BE2C (cell line): Measurements from ENCODE around the gene HSF2.
"Not testable (repeated sequence)": the region's sequence is repeated elsewhere in the genome, so short reads cannot be mapped to it uniquely, and the experiment has no call there.

Experiments
- DNase-seq: peaks from one replicate; pipeline ENCODE4 v3.0.0-alpha.2; 2020
- H3K27me3 ChIP-seq: fragments of 250-450 bp; sonication (Bioruptor Pico); 2 replicates; pipeline ENCODE4 v1.5.1; 2020; ENCODE audit warnings: mild to moderate bottlenecking
- H3K36me3 ChIP-seq: fragments of 250-450 bp; sonication (Bioruptor Pico); 2 replicates; pipeline ENCODE4 v1.5.1; 2020; ENCODE audit warnings: mild to moderate bottlenecking
- H3K4me1 ChIP-seq: fragments of 250-450 bp; sonication (Bioruptor Pico); 2 replicates; pipeline ENCODE4 v1.5.1; 2020
- H3K4me3 ChIP-seq: 2 replicates; pipeline ENCODE4 v1.5.1; 2011; ENCODE audit warnings: low read depth, low read length
- H3K9me3 ChIP-seq: fragments of 250-450 bp; sonication (Bioruptor Pico); 2 replicates; pipeline ENCODE4 v1.5.1; 2020
- CTCF ChIP-seq: IDR thresholded peaks from 2 replicates; pipeline ENCODE4 v1.5.1; 2012; ENCODE audit warnings: mild to moderate bottlenecking, low read depth, low read length

The HSF2 gene

GRCh38 chr6:122449069-122449468, 49.6 kb downstream of the HSF2 start:
- Histone ChIP-seq H3K4me1 (no peaks in the 10 kb centered on the region), H3K9me3 (no peaks in the 10 kb centered on the region), H3K4me3 (no peak overlapping the region), H3K36me3 (peaks cover 35% of the 10 kb centered on the region), H3K27me3 (no peaks in the 10 kb centered on the region)
- DNase-seq, result no peak
- TF ChIP-seq CTCF, result no peak

DNA sequence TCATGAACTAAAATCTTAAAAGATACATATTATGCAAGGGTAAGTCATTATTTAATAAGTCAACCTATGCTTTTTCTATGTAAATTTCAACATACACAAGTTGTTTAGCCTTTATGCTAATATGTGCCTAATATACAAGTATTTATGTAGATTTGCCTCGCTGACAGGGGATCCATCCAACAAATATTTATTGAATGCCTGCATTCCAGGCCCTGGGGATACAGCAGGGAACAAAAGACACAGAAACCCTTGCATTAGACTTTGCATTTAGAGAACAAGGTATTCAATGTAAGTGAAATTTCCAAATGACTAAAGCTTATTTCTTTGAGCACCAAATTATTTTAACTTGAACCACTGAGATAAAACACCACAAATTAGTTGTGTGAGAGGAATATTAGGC, 53.1 kb downstream of the HSF2 start:
- Histone ChIP-seq H3K36me3 (peaks cover 29% of the 10 kb centered on the region), H3K27me3 (no peaks in the 10 kb centered on the region), H3K4me1 (no peaks in the 10 kb centered on the region; the same call in 1 of the 2 replicates), H3K9me3 (no peaks in the 10 kb centered on the region), H3K4me3 (no peak overlapping the region)
- no peak for DNase-seq
- TF ChIP-seq CTCF, result no peak

DNA sequence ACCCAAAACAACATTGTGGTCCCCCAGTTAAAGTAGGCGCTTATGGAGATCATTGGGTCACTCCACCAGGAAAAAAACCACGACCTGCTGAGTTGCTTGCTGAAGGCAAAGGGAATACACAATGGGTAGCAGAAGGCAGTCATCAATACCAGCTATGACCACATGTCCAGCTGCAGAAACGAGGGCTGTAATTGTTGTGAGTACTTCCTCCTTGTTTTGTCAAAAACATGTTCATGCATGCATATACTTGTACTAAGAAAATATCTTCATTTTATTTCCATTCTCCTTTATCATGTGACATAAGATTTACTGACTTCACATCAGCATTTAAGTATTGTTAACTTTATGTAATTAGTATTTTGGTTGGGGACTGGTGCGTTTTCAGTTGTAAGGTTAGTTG, 55.2 kb downstream of the HSF2 start:
- DNase-seq, result no peak
- Histone ChIP-seq H3K4me1 (no peaks in the 10 kb centered on the region; the same call in 1 of the 2 replicates), H3K27me3 (no peaks in the 10 kb centered on the region), H3K4me3 (no peak overlapping the region), H3K9me3 (no peaks in the 10 kb centered on the region), H3K36me3 (peaks cover 20% of the 10 kb centered on the region)
- no peak for TF ChIP-seq CTCF

DNA sequence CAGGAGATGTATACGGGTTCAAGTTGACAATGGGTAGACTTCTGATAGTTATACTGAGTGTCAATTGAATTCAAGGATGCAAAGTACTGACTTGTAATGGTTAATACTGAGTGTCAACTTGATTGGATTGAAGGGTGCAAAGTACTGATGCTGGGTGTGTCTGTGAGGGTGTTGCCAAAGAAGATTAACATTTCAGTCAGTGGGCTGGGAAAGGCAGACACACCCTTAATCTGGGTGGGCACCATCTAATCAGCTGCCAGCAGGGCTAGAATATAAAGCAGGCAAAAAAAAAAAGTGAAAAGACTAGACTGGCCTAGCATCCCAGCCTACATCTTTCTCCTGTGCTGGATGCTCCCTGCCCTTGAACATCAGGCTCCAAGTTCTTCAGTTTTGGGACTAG, 55.7 kb downstream of the HSF2 start:
- H3K27me3 ChIP-seq, result not testable (repeated sequence)

GRCh38 chr6:122458087-122458486, 58.6 kb downstream of the HSF2 start:
- Histone ChIP-seq H3K4me3 (no peak overlapping the region), H3K9me3 (no peaks in the 10 kb centered on the region), H3K27me3 (no peaks in the 10 kb centered on the region), H3K4me1 (no peaks in the 10 kb centered on the region; the same call in 1 of the 2 replicates), H3K36me3 (peaks cover 9% of the 10 kb centered on the region)
- no peak for TF ChIP-seq CTCF
- no peak for DNase-seq

More for the DNA sequence above, 55.7 kb downstream of the HSF2 start:
- DNase-seq, H3K4me3 ChIP-seq, H3K9me3 ChIP-seq, H3K4me1 ChIP-seq: not testable (repeated sequence)
- peaks cover 19% of the 10 kb centered on the region for H3K36me3 ChIP-seq

DNA sequence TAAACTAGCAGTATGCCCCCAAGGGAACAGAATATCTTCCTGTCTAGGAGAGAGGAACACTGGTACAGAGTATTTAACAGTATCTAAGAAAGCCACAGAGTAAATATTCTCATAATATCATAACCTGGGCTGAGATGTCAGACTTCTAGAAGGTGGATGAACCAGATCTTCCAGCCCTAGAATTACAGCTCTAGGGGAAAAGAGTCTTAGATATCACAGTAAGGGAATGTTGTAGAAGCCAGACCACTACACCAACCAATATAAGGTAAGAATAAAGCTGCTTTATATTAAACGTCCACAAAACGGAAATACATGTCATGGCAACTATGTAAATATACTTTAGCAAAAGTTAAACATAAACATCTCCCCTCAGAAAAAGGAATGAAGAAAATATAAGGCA, 59.8 kb downstream of the HSF2 start:
- H3K4me1 ChIP-seq, result no peaks in the 10 kb centered on the region; the same call in 1 of the 2 replicates
- no peak for DNase-seq
- H3K4me3 ChIP-seq, result no peak overlapping the region
- TF ChIP-seq CTCF, result no peak
- H3K9me3 ChIP-seq, result no peaks in the 10 kb centered on the region
- H3K36me3 ChIP-seq, result peaks cover 4% of the 10 kb centered on the region; the same call in 1 of the 2 replicates
- no peaks in the 10 kb centered on the region for H3K27me3 ChIP-seq

DNA sequence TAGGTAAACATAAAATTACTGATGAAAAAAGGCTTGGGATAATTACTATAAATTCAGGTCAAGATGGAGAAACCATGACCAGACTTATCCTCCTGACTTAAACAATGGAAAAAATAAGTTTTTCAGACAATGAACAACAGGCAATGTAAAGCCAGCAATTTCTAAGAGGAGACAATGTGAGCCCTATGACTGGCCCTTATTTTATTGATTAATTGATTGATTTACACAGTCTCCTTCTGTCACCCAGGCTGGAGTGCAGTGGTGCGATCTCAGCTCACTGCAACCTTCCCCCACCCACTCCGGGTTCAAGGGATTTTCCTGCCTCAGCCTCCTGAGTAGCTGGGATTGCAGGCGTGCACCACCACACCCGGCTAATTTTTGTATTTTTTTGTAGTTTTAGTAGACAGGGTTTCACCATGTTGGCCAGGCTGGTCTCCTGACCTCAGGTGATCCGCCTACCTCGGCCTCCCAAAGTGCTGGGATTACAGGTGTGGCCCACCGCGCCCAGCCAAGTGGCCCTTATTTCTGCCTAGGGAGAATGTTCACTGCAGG, 60.5 kb downstream of the HSF2 start:
- H3K9me3 ChIP-seq, H3K4me3 ChIP-seq, DNase-seq, H3K36me3 ChIP-seq, H3K27me3 ChIP-seq, H3K4me1 ChIP-seq: not testable (repeated sequence)
